BJ (cell line): ENCODE data around the gene RAET1G. TPM values are rescaled to one million over a fixed set of nuclear protein-coding genes. Genes with fewer than 3 reads are reported as not detected.
"Not testable (repeated sequence)": the region's sequence is repeated elsewhere in the genome, so short reads cannot be mapped to it uniquely, and the experiment has no call there.

Experiments
- CTCF ChIA-PET: fragments of 350-600 bp; formaldehyde crosslinking; extraction: SDS; loops from one replicate; lab custom pipeline; 2021; ENCODE audit warnings: antibody characterized with exemption, inconsistent platforms; lab: Yijun Ruan, JAX
- POLR2A ChIA-PET: fragments of 300-600 bp; sonication (Branson Sonifier 250); formaldehyde crosslinking; extraction: SDS; loops from one replicate; lab custom pipeline; 2021; ENCODE audit warnings: antibody characterized with exemption; lab: Charles Lee
- DNase-seq: peaks from one replicate; pipeline ENCODE4 v3.0.0-alpha.2; 2011; ENCODE audit warnings: low read depth
- H3K27me3 ChIP-seq: 2 replicates; pipeline ENCODE4 v1.6.0; 2011; ENCODE audit warnings: low read length; ENCODE audit not compliant: control insufficient read depth, insufficient read depth
- H3K36me3 ChIP-seq: 2 replicates; pipeline ENCODE4 v1.5.1; 2011; ENCODE audit warnings: low read length; ENCODE audit not compliant: control insufficient read depth, insufficient read depth
- H3K4me3 ChIP-seq: 2 replicates; pipeline ENCODE4 v1.5.1; 2011; ENCODE audit warnings: low read depth, mild to moderate bottlenecking, control low read depth, low read length
- polyA plus RNA-seq: library from polyadenylated mRNA; depleted of rRNA; stranded (reverse); fragments of >200 nt; gene quantifications from 2 replicates; pipeline ENCODE4 v1.2.3, GENCODE V29; 2011
- TF ChIP-seq, protein P1 (sequence below): IDR thresholded peaks from 2 replicates; pipeline ENCODE4 v1.5.1; 2011; ENCODE audit warnings: low read depth, mild to moderate bottlenecking, control low read depth, inconsistent platforms, low read length, moderate library complexity; ENCODE audit not compliant: insufficient read depth

Gene RAET1G
- polyA plus RNA-seq, 1 experiment = 1.1 TPM

DNA sequence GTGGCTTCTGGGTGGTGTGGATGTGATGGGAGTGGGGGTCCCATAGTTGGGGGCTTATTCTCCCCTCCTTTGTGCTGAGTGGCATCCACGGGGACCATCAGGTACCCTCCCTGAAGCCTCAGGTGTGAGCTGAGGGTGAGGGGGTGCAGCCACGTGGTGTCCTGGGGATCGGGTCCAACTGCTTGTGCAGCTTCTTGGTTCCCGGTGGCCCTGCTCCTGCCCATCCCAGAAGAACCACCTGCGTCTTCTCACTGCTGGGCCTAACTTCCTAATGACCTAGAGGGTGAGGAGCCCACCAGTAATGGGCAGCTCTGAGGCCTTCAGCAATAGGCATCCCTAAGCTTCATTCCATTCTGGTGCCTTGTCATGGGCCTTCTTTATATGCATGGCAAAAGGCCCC is 20.4 kb upstream of the RAET1G start:
- CTCF ChIA-PET, DNase-seq, H3K4me3 ChIP-seq, POLR2A ChIA-PET, H3K27me3 ChIP-seq, H3K36me3 ChIP-seq: not testable (repeated sequence)

DNA sequence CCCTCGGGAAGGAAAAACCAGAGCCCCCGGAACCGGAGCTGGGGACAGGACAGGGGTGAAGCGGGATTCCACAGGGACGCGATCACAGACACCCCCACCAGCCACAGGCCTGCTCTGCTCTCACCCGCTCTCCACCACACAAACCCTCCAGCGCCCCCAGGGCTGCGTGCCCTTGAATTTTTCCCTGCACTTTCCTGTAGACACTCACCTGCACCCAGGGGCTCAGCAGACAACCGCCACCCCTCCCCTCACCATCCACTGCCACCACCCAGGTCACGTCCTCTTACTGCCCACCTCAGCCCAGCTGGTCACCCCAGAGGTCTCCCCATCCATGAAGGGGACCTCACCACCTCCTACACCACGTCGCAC is 19.5 kb upstream of the RAET1G start:
- POLR2A ChIA-PET = no interaction called here
- Histone ChIP-seq H3K36me3 (no peaks in the 10 kb centered on the region), H3K27me3 (peaks cover 3% of the 10 kb centered on the region), H3K4me3 (peak overlapping the region; percentile 88)
- TF ChIP-seq, protein P1, sequence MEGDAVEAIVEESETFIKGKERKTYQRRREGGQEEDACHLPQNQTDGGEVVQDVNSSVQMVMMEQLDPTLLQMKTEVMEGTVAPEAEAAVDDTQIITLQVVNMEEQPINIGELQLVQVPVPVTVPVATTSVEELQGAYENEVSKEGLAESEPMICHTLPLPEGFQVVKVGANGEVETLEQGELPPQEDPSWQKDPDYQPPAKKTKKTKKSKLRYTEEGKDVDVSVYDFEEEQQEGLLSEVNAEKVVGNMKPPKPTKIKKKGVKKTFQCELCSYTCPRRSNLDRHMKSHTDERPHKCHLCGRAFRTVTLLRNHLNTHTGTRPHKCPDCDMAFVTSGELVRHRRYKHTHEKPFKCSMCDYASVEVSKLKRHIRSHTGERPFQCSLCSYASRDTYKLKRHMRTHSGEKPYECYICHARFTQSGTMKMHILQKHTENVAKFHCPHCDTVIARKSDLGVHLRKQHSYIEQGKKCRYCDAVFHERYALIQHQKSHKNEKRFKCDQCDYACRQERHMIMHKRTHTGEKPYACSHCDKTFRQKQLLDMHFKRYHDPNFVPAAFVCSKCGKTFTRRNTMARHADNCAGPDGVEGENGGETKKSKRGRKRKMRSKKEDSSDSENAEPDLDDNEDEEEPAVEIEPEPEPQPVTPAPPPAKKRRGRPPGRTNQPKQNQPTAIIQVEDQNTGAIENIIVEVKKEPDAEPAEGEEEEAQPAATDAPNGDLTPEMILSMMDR = no peak
- CTCF ChIA-PET = no interaction called here
- DNase-seq = no peak

DNA sequence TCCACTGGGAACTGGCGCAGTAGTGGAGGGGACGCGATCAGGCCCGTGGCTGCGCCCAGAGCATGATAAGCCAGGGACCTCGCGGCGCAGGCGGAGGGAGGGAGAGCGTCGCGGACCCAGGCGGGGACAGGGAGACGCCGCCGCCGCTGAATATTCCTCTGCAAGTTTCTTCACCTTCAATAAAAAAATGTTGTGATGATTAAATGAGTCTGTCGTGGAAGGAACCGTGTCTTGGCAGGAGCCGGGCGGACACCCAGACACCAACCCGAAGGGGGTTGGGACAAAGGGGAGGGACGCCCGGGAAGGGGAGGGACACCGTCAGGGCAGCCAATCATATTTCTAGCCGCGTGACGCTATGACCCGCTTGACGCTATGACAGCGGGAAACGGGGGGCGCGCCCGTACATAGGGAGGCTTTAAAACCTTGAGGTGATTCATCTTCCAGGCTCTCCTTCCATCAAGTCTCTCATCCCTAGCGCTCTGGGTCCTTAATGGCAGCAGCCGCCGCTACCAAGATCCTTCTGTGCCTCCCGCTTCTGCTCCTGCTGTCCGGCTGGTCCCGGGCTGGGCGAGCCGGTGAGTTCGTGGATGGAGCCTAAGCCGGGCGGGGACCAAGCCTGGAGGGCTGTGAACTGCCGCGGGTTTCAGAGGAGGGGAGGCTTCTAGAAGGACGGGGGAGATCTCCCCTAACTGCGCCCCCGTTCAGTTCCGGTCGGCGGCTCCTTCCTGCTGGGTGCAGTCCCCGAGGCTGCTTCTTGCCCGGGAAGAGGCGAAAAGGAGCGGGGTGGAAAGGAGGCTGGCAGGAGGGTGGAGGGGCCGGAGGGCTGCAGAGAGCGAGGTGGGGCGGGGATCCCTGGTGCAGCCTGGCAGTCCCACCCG is 18.9 kb upstream of the RAET1G start, which contains the start of gene ULBP2:
TSS of gene ULBP2 (plus strand) at position 432 of the 878 bp plus-strand sequence. CDS start at position 491, 59 bp downstream.
- Histone ChIP-seq H3K27me3 (peaks cover 6% of the 10 kb centered on the region), H3K36me3 (no peaks in the 10 kb centered on the region), H3K4me3 (peak within 1 kb of the TSS; percentile 88)
- CTCF ChIA-PET = interaction anchor here (1.9 kb wide), 1 partner anchor 75 kb away, joined by 11 read pairs; no protein-coding TSS in a partner anchor
- peak; percentile 73 for DNase-seq
- TF ChIP-seq, protein P1 = no peak
- POLR2A ChIA-PET = no interaction called here

DNA sequence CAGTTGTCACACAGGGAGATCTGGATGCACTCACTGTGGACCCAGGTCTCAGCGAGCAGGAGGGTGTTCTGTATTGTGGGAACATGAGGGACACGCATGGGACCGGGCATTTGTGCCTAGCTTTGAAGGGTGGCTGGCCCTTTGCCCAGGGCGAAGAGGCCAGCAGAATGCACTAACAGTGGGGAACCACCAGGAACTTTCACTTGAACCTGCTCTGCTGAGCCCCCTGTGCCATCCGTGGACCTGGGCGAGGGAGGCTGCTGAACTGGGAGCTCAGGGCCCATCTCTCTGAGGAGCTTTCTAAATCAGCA is 17.7 kb upstream of the RAET1G start:
- H3K36me3 ChIP-seq = no peaks in the 10 kb centered on the region
- TF ChIP-seq, protein P1 = no peak
- H3K27me3 ChIP-seq = peaks cover 9% of the 10 kb centered on the region
- POLR2A ChIA-PET = no interaction called here
- CTCF ChIA-PET = interaction anchor here (1.3 to 1.9 kb wide), 2 partner anchors 66 to 76 kb away, joined by 3 to 11 read pairs; no protein-coding TSS in a partner anchor
- DNase-seq = no peak
- H3K4me3 ChIP-seq = no peak overlapping the region

DNA sequence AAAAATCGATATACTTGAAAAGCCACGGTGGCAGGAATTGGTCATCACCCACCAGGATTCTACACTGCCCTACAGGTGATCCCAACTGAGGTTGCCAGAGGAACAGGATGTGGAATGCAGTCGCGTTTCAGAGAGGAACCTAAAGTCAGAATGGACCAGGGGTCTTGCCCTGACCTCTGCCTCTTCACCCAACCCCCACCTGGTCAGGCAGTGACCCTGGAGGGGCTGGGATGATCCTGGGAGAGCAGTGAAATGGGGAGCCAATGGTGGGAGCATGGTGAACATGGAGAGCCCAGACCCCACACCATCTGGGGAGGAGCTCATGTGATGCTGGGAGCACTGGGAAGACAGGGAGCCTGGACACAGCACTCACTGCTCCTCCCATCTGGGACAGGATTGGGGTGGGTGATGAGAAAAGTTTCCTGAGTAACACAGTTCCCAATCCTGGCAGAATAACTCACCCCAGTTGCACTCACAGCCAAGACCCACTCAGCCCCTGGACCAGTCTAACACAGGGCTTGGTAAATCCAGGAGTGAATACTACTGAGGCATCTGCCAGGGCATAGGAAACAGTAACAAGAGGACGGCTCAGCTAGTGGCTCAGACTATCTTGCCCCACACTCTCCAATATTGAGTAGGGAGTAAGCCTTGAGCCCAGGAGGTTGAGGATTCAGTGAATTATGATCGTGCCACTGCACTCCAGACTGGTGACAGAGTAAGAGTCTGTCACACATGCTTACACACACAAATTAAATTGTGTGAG is 17.2 kb upstream of the RAET1G start:
- no peaks in the 10 kb centered on the region for H3K36me3 ChIP-seq
- no peak overlapping the region for H3K4me3 ChIP-seq
- TF ChIP-seq, protein P1 = no peak
- H3K27me3 ChIP-seq = peaks cover 13% of the 10 kb centered on the region
- no peak for DNase-seq
- CTCF ChIA-PET = interaction anchor here (1.3 to 1.9 kb wide), 2 partner anchors 67 to 76 kb away, joined by 3 to 11 read pairs; no protein-coding TSS in a partner anchor
- POLR2A ChIA-PET = no interaction called here
